ENCODE data around the gene MLPH. TPM values are rescaled to one million over a fixed set of nuclear protein-coding genes. Genes with fewer than 3 reads are reported as not detected.

MLPH gene
- total RNA-seq, 1 donor from 2014 or later, result 73.5 TPM

GRCh38 chr2:237601453-237602116, 114.5 kb downstream of the MLPH start:
- Histone ChIP-seq H3K27ac (replicated peaks) (peak overlapping the region; percentile 90), H3K4me1 (peaks cover 49% of the 10 kb centered on the region), H3K27me3 (ENCODE audit: low read depth) (no peaks in the 10 kb centered on the region), H3K4me3 (no peak overlapping the region), H3K36me3 (no peaks in the 10 kb centered on the region), H3K9me3 (replicated peaks) (no peaks in the 10 kb centered on the region)
- intact Hi-C loops (cut with micrococcal nuclease), result no loop called here
- no peak for DNase-seq
- peak; percentile 25 for TF ChIP-seq CTCF (IDR thresholded peaks at IDR 0.05; ENCODE audit: borderline replicate concordance)

- TF ChIP-seq CTCF (IDR thresholded peaks at IDR 0.05; ENCODE audit: borderline replicate concordance), result no peak
- DNase-seq, result no peak
- Histone ChIP-seq H3K9me3 (replicated peaks) (no peaks in the 10 kb centered on the region), H3K27ac (replicated peaks) (no peak overlapping the region), H3K4me1 (peaks cover 49% of the 10 kb centered on the region), H3K36me3 (no peaks in the 10 kb centered on the region), H3K27me3 (ENCODE audit: low read depth) (no peaks in the 10 kb centered on the region), H3K4me3 (no peak overlapping the region)
- intact Hi-C loops (cut with micrococcal nuclease), result no loop called here
Observed at GRCh38 chr2:237602409-237602808, 115.4 kb downstream of the MLPH start.

GRCh38 chr2:237603049-237603717, 116.1 kb downstream of the MLPH start:
- no peak for DNase-seq
- Histone ChIP-seq H3K27ac (replicated peaks) (peak overlapping the region; percentile 1), H3K4me1 (peaks cover 49% of the 10 kb centered on the region), H3K9me3 (replicated peaks) (no peaks in the 10 kb centered on the region), H3K4me3 (peak overlapping the region; percentile 42), H3K36me3 (no peaks in the 10 kb centered on the region), H3K27me3 (ENCODE audit: low read depth) (no peaks in the 10 kb centered on the region)
- intact Hi-C loops (cut with micrococcal nuclease), result no loop called here
- no peak for TF ChIP-seq CTCF (IDR thresholded peaks at IDR 0.05; ENCODE audit: borderline replicate concordance)

- intact Hi-C loops (cut with micrococcal nuclease), result no loop called here
Observed at GRCh38 chr2:237603718-237604362, 116.8 kb downstream of the MLPH start.

GRCh38 chr2:237604391-237604790, 117.3 kb downstream of the MLPH start:
- intact Hi-C loops (cut with micrococcal nuclease), result no loop called here
- Histone ChIP-seq H3K27ac (replicated peaks) (no peak overlapping the region), H3K27me3 (ENCODE audit: low read depth) (no peaks in the 10 kb centered on the region), H3K4me3 (no peak overlapping the region), H3K36me3 (no peaks in the 10 kb centered on the region), H3K4me1 (peaks cover 37% of the 10 kb centered on the region), H3K9me3 (replicated peaks) (no peaks in the 10 kb centered on the region)
- no peak for TF ChIP-seq CTCF (IDR thresholded peaks at IDR 0.05; ENCODE audit: borderline replicate concordance)
- no peak for DNase-seq

More at GRCh38 chr2:237603718-237604362, 116.8 kb downstream of the MLPH start:
- H3K36me3 ChIP-seq, result no peaks in the 10 kb centered on the region
- H3K4me3 ChIP-seq, result peak overlapping the region; percentile 42
- H3K27ac ChIP-seq (replicated peaks), result peak overlapping the region; percentile 1
- no peak for DNase-seq
- H3K4me1 ChIP-seq, result peaks cover 43% of the 10 kb centered on the region
- no peaks in the 10 kb centered on the region for H3K9me3 ChIP-seq (replicated peaks)
- no peaks in the 10 kb centered on the region for H3K27me3 ChIP-seq (ENCODE audit: low read depth)
- TF ChIP-seq CTCF (IDR thresholded peaks at IDR 0.05; ENCODE audit: borderline replicate concordance), result no peak

Small RNAs within 50 kb of the gene (microRNA-seq; reads per million reads assigned to microRNA genes)
- gene MIR6811, result not detected

Other genes starting within 250 kb of the MLPH start
- 57.1 TPM for gene COL6A3, start 73.1 kb upstream of the MLPH start, total RNA-seq
- gene PRLH, start 79.3 kb downstream of the MLPH start, total RNA-seq, result not detected
- 4.5 TPM for gene RAB17, start 103.5 kb downstream of the MLPH start, total RNA-seq
- 97.1 TPM for gene LRRFIP1, start 140.3 kb downstream of the MLPH start, total RNA-seq

Measured in left ventricle myocardium inferior (tissue), 1 donor.